HCT116 (cell line): ENCODE data around the gene ABL1.

Experiments used
- CEBPB ChIP-seq: IDR thresholded peaks from 2 replicates; pipeline ENCODE4 v1.6.1; 2012; ENCODE audit warnings: low read depth
- CTCF ChIP-seq, 3 experiments: fragments of 200-600 bp in 1 of 3; sonication (generic) in 1 of 3; IDR thresholded peaks in 2 of 3; conservative IDR thresholded peaks in 1 of 3; 2 replicates each; pipeline ENCODE4 v1.5.1; 2012 to 2017; ENCODE audit warnings: low read depth in 2 of 3, low read length in 2 of 3, antibody characterized with exemption in 1 of 3, borderline replicate concordance in 1 of 3, control low read depth in 1 of 3, mild to moderate bottlenecking in 1 of 3, mixed read lengths in 1 of 3, mixed run types in 1 of 3, moderate library complexity in 1 of 3; ENCODE audit not compliant: insufficient read depth in 1 of 3
- EZH2 ChIP-seq: fragments of 200-600 bp; sonication (generic); IDR thresholded peaks from 2 replicates; pipeline ENCODE4 v1.6.1; 2017; ENCODE audit warnings: antibody characterized with exemption, mixed run types
- EZH2phosphoT487 ChIP-seq: fragments of 200-600 bp; IDR thresholded peaks from 2 replicates; pipeline ENCODE4 v1.6.1; 2018; ENCODE audit warnings: antibody characterized with exemption, borderline replicate concordance
- FOSL1 ChIP-seq: IDR thresholded peaks from 2 replicates; pipeline ENCODE4 v1.6.1; 2012; ENCODE audit warnings: low read depth
- JUND ChIP-seq: IDR thresholded peaks from 2 replicates; pipeline ENCODE4 v1.6.1; 2012
- MAX ChIP-seq: IDR thresholded peaks from 2 replicates; pipeline ENCODE4 v1.6.1; 2012
- POLR2A ChIP-seq: IDR thresholded peaks from 2 replicates; pipeline ENCODE4 v1.7.0; 2011; ENCODE audit warnings: borderline replicate concordance; ENCODE audit not compliant: insufficient read depth, insufficient read length; ENCODE audit errors: extremely low read depth
- POLR2AphosphoS5 ChIP-seq: IDR thresholded peaks from 2 replicates; pipeline ENCODE4 v1.6.1; 2011; ENCODE audit warnings: mild to moderate bottlenecking, low read depth, low read length, moderate library complexity
- REST ChIP-seq: IDR thresholded peaks from 2 replicates; pipeline ENCODE4 v1.6.1; 2012; ENCODE audit warnings: low read depth
- TCF7L2 ChIP-seq: IDR thresholded peaks from 2 replicates; pipeline ENCODE4 v1.7.0; 2011; ENCODE audit warnings: borderline replicate concordance, inconsistent platforms; ENCODE audit not compliant: insufficient read depth, insufficient read length; ENCODE audit errors: extremely low read depth
- YY1 ChIP-seq: IDR thresholded peaks from 2 replicates; pipeline ENCODE4 v1.6.1; 2011; ENCODE audit warnings: low read length, low read depth, moderate library complexity, mild to moderate bottlenecking; ENCODE audit not compliant: insufficient replicate concordance; ENCODE audit errors: extremely low read depth
- ZFX ChIP-seq: fragments of 450-650 bp; IDR thresholded peaks from 2 replicates; pipeline ENCODE4 v1.6.1; 2017
- ZNF274 ChIP-seq: fragments of 200-500 bp; sonication (Bioruptor generic); IDR thresholded peaks from 2 replicates; pipeline ENCODE4 v1.6.1; 2014; ENCODE audit warnings: mild to moderate bottlenecking, low read depth, low read length, inconsistent platforms

- no peak for TF ChIP-seq CTCF (IDR thresholded peaks at IDR 0.05 in 2 of 3, conservative IDR thresholded peaks at IDR 0.05 in 1 of 3; ENCODE audit: borderline replicate concordance in 1 of 3, insufficient read depth in 1 of 3, low read depth in 2 of 3, low read length in 2 of 3)
- TF ChIP-seq ZFX, result no peak
- TF ChIP-seq REST, result no peak
- TF ChIP-seq EZH2phosphoT487, result no peak
- no peak for TF ChIP-seq FOSL1
- TF ChIP-seq EZH2, result no peak
- no peak for TF ChIP-seq JUND
- TF ChIP-seq TCF7L2, result no peak
- no peak for TF ChIP-seq POLR2AphosphoS5
- TF ChIP-seq POLR2A, result no peak
- no peak for TF ChIP-seq YY1
- no peak for TF ChIP-seq MAX
- no peak for TF ChIP-seq ZNF274
- no peak for TF ChIP-seq CEBPB
Observed at GRCh38 chr9:130908878-130909355, 73.9 kb downstream of the ABL1 start.
